Psoas muscle (tissue), 8 donors: ENCODE measurements around the gene GPD1. TPM values are rescaled to one million over a fixed set of nuclear protein-coding genes. Genes with fewer than 3 reads are reported as not detected.
A peak's percentile ranks its signal among the peaks of the same experiment; 100 is the strongest.

Experiments
- ATAC-seq, 4 donors: fragments of 200-7000 bp; cut with Tn5 transposase; one replicate each; pipeline ENCODE4 v1.9.1; 2020; ENCODE audit warnings: moderate library complexity in 3 of 4, mild to moderate bottlenecking in 2 of 4
- DNase-seq, 2 donors: peaks; one replicate each; pipeline ENCODE4 v3.0.0-alpha.2; 2020
- H3K27ac ChIP-seq: fragments of 200-600 bp; one replicate; pipeline ENCODE4 v1.8.0; 2022
- H3K27me3 ChIP-seq, 3 donors: fragments of 200-600 bp in 1 of 3; one replicate each; pipeline versions ENCODE4 v1.6.1 to v1.8.0; 2013 to 2022; ENCODE audit warnings: low read length in 2 of 3, mild to moderate bottlenecking in 2 of 3, moderate library complexity in 1 of 3; ENCODE audit not compliant: insufficient read depth in 3 of 3
- H3K36me3 ChIP-seq, 2 donors: fragments of 200-600 bp in 1 of 2; one replicate each; pipeline versions ENCODE4 v1.6.1 to v1.8.0; 2013 to 2022; ENCODE audit warnings: low read depth in 1 of 2, mild to moderate bottlenecking in 1 of 2, moderate library complexity in 1 of 2; ENCODE audit not compliant: insufficient read depth in 1 of 2
- H3K4me1 ChIP-seq: fragments of 200-600 bp; one replicate; pipeline ENCODE4 v1.8.0; 2022
- H3K4me3 ChIP-seq: fragments of 200-600 bp; one replicate; pipeline ENCODE4 v1.8.0; 2022; ENCODE audit warnings: mild to moderate bottlenecking
- H3K9me3 ChIP-seq: fragments of 200-600 bp; one replicate; pipeline ENCODE4 v1.8.0; 2022
- WGBS, 3 donors: extraction: QIAGEN DNeasy Blood & Tissue Kit; methylation state at CpG; one replicate each; pipeline versions ENCODE4 v1.1.6 to v1.1.7; 2013; 5-methylcytosine and 5-hydroxymethylcytosine counted together
- intact Hi-C, 2 donors: fragments of 100-400 bp; cut with DNase I; formaldehyde crosslinking; loops; one replicate each; pipeline versions ENCODE4 v1.11.0 to v1.14.2; 2022
- polyA plus RNA-seq, 3 donors: library from polyadenylated mRNA; stranded (reverse); fragments of 200-250 nt; gene quantifications; one replicate each; pipeline ENCODE4 v1.2.3, GENCODE V29; 2013
- total RNA-seq, 4 donors: library from RNA; stranded (reverse); fragmentation: NEBNext Ultra II Directional in 2 of 4; extraction: Animal tissue kit (Norgen Biotek cat#: 25700) in 2 of 4; gene quantifications; one replicate each; pipeline versions ENCODE4 v1.2.1 to v1.2.4, GENCODE V29; 2021 to 2023
- TF ChIP-seq, protein P1 (sequence below): fragments of 200-600 bp; IDR thresholded peaks from one replicate; pipeline ENCODE4 v1.8.0; 2022; ENCODE audit warnings: antibody characterized with exemption
- donor health status: healthy with polysubstance abuse.
- donor health status: DM: no; HTN: no; CAD: no; lungs with moderate emphysema.
- donor health status: Bipolar disorder and iron deficiency.
- donor health status: healthy.
- donor health status: DM: yes; HTN: yes; CAD: no.
- donor health status: DM: no; HTN: no; CAD: no.
- donor health status: DM: no; HTN: no; CAD: no.
- donor health status: DM: yes; HTN: yes; CAD: no.

GPD1 gene
- total and polyA plus RNA-seq, 7 donors, result 17.4 to 221 (median 120) TPM

DNA sequence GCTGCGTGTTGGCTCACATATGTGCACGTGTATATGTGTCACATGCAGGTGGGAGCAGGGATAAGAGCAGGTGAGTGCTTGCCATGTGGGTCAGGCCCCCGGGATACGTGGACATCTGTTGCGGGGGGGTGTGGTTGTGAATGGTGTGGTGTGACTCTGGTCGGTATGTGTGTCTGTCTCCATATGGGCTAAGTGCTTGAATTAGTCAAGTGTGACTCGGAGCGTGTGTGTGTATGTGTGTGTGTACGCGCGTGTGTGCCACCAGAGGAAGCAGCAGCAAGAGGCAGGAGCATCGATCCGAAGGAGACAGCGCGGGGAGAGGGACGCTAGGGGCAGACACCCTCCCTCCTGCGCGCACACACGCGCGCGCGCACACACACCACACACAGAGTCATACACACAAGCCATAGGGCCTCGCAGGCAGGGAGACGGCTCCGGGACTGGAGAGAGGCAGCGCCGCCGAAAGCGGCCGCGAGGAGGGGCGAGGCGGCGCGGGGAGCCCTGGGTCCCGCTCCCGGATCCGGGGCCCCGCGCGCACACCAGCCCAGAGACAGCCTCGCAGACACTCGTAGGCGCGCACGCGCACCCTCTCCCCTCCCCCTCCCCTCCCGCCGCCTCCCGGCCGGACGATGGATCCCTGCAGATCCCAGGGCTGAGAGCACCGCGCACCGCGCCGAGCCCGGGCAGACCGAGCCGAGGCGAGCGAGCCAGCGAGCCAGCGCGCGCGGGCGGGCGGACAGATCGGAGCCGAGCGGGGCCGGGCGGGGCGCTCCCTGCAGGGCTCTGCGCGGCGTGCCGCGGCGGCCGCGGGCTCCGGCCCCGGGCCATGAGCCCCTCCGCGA lies 46.6 kb upstream of the GPD1 start, which contains the start of gene ASIC1:
Gene ASIC1, plus strand, starts transcription at position 597 of the 842 bp plus-strand sequence. CDS start 1,171 bp downstream, outside the sequence.
- ATAC-seq, result peak; percentile 72 to 89 (median 78)
- H3K27me3 ChIP-seq, result peaks cover 0 to 22% (median 0%) of the 10 kb centered on the region in 3 donors
- H3K4me1 ChIP-seq, result no peaks in the 10 kb centered on the region
- intact Hi-C loops, result loop anchor here (5.0 kb wide), 3 partner anchors 85 to 280 kb away; partner anchors contain the start of gene AQP6 (in 1 of the 2)
- H3K36me3 ChIP-seq, result no peaks in the 10 kb centered on the region
- WGBS, 3 donors, result 1 to 3% (median 1%) methylated on average over 35 to 88 of the region's 88 CpGs
- H3K9me3 ChIP-seq, result no peaks in the 10 kb centered on the region
- peak; percentile 77 to 86 for DNase-seq
- H3K4me3 ChIP-seq, result peak within 1 kb of the TSS; percentile 79
- TF ChIP-seq, protein P1, sequence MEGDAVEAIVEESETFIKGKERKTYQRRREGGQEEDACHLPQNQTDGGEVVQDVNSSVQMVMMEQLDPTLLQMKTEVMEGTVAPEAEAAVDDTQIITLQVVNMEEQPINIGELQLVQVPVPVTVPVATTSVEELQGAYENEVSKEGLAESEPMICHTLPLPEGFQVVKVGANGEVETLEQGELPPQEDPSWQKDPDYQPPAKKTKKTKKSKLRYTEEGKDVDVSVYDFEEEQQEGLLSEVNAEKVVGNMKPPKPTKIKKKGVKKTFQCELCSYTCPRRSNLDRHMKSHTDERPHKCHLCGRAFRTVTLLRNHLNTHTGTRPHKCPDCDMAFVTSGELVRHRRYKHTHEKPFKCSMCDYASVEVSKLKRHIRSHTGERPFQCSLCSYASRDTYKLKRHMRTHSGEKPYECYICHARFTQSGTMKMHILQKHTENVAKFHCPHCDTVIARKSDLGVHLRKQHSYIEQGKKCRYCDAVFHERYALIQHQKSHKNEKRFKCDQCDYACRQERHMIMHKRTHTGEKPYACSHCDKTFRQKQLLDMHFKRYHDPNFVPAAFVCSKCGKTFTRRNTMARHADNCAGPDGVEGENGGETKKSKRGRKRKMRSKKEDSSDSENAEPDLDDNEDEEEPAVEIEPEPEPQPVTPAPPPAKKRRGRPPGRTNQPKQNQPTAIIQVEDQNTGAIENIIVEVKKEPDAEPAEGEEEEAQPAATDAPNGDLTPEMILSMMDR, result peak; percentile 14
- no peak within 1 kb of the TSS for H3K27ac ChIP-seq

DNA sequence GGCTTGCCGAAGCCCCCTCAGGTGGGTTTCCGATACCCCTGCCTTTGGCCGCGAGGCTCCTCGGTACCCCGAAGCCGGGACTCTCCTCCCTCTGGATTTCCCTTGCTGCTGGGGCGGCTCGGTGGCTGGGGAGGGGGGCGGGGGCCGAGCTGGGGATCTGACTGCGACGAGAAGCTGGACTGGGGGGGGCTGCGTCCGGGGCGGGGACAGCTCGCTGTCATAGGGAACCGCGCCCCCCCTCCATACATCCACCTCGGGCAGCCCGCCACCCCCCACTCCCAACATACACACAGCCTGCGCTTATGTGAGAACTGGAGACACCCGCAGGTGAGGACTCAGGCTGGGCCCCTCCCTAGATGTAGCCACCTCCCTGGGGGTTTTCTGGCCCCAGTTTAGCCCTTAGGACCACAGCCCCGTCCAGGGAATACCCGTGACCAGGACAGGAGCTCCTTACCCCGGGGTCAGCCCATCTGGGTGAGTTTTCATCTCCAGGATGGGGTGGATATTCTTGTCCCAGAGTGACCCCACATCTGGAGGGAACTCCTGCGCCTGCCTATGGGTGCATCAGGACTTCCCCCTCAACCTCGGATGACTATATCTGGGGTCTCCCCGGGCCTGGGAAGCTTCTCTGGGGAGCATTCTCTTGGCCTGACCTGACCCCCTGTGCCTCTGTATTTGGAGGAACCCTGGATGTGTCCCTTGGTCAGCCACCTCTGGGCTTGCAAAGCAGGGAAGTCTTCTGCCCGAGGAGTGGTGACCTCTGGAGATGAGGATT lies 45.7 kb upstream of the GPD1 start:
- intact Hi-C loops, result loop anchor here (5.0 kb wide), 3 partner anchors 86 to 281 kb away; partner anchors contain the start of gene AQP6 (in 1 of the 2)
- no peaks in the 10 kb centered on the region for H3K9me3 ChIP-seq

DNA sequence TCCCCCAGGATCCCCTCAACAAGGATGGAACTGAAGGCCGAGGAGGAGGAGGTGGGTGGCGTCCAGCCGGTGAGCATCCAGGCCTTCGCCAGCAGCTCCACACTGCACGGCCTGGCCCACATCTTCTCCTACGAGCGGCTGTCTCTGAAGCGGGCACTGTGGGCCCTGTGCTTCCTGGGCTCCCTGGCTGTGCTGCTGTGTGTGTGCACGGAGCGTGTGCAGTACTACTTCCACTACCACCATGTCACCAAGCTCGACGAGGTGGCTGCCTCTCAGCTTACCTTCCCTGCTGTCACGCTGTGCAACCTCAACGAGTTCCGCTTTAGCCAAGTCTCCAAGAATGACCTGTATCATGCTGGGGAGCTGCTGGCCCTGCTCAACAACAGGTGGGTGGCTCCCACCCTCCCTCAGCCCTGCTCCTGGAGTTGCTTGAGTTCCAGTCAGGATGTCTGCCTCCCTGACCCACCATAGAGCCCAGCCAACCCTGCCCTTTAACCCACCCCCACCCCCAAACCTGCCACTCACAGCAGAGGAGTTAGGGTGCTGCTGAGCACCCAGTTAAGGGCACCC lies 45.0 kb upstream of the GPD1 start:
- DNase-seq (no peak), ATAC-seq (no peak)
- Histone ChIP-seq H3K36me3 (no peaks in the 10 kb centered on the region), H3K27ac (no peak overlapping the region), H3K27me3 (peaks cover 0 to 15% (median 0%) of the 10 kb centered on the region in 3 donors), H3K4me1 (no peaks in the 10 kb centered on the region), H3K9me3 (no peaks in the 10 kb centered on the region), H3K4me3 (no peak overlapping the region)
- WGBS, 3 donors, result 83 to 86% (median 85%) methylated on average over 14 to 15 of the region's 15 CpGs
- intact Hi-C loops, result loop anchor here (5.0 kb wide), 3 partner anchors 87 to 282 kb away; partner anchors contain the start of gene AQP6 (in 1 of the 2)
- TF ChIP-seq, protein P1, result no peak

More for the DNA sequence above, 45.7 kb upstream of the GPD1 start:
- no peaks in the 10 kb centered on the region for H3K36me3 ChIP-seq
- H3K4me1 ChIP-seq, result no peaks in the 10 kb centered on the region
- peaks cover 0 to 15% (median 0%) of the 10 kb centered on the region in 3 donors for H3K27me3 ChIP-seq
- ATAC-seq (no peak), DNase-seq (no peak)
- H3K27ac ChIP-seq, result no peak overlapping the region
- TF ChIP-seq, protein P1, result no peak
- 17 to 28% (median 17%) methylated on average over 20 to 30 of the region's 30 CpGs for WGBS, 3 donors
- peak overlapping the region; percentile 79 for H3K4me3 ChIP-seq

DNA sequence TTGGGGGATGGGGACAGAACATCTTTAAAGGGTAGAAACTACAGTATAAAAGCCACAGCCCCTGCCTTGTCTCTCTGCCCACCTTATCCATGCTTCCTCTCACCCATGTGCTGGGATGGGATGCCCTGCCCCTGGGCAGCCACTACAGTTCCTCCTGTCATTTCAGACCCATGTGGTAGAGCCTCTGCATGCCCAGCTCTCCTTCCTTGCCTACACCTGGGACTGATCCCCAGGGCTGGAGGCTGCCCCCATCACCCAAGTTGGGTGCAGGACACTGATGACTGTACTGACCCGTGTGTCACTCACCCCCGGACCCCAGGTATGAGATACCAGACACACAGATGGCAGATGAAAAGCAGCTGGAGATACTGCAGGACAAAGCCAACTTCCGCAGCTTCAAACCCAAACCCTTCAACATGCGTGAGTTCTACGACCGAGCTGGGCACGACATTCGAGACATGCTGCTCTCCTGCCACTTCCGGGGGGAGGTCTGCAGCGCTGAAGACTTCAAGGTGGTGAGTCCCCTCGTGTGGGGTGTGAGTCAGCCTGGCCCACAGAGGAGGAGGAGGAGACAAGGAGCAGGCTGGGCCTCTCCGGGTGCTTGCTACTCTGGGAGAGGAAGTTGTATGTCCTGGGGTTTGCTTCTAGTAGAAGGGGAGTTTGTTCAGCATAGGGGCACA lies 44.2 kb upstream of the GPD1 start:
- no peak for ATAC-seq

More for the DNA sequence above, 44.2 kb upstream of the GPD1 start:
- DNase-seq, result no peak
- TF ChIP-seq, protein P1, result no peak
- Histone ChIP-seq H3K9me3 (no peaks in the 10 kb centered on the region), H3K36me3 (no peaks in the 10 kb centered on the region), H3K27me3 (peaks cover 0 to 15% (median 0%) of the 10 kb centered on the region in 3 donors), H3K4me3 (no peak overlapping the region), H3K4me1 (no peaks in the 10 kb centered on the region), H3K27ac (no peak overlapping the region)
- intact Hi-C loops, result loop anchor here (5.0 kb wide), 3 partner anchors 87 to 282 kb away; partner anchors contain the start of gene AQP6 (in 1 of the 2)
- 77 to 86% (median 81%) methylated on average over 12 of the region's 12 CpGs for WGBS, 3 donors
